Small intestine (tissue), 7 donors: Measurements from ENCODE around the gene ZP2. TPM values are rescaled to one million over a fixed set of nuclear protein-coding genes. Genes with fewer than 3 reads are reported as not detected.

Experiments used
- DNase-seq, 2 donors: peaks; one replicate each; pipeline versions ENCODE4 v3.0.0 to v3.0.0-alpha.2; 2013
- FAIRE-seq: peaks from 2 replicates; lab custom pipeline; 2012; peaks lifted over from hg19 to GRCh38; lab: Jason Lieb, UNC
- H3K27ac ChIP-seq, 3 donors: one replicate each; pipeline ENCODE4 v1.5.1; 2013; ENCODE audit warnings: low read length in 2 of 3, mild to moderate bottlenecking in 2 of 3, control low read depth in 1 of 3, inconsistent platforms in 1 of 3, low read depth in 1 of 3, moderate library complexity in 1 of 3
- H3K27me3 ChIP-seq, 3 donors: one replicate each; pipeline ENCODE4 v1.6.1; 2013; ENCODE audit warnings: low read length in 3 of 3, inconsistent platforms in 1 of 3; ENCODE audit not compliant: control insufficient read depth in 3 of 3, insufficient read depth in 3 of 3
- H3K36me3 ChIP-seq, 3 donors: one replicate each; pipeline ENCODE4 v1.6.1; 2013; ENCODE audit warnings: low read length in 3 of 3, inconsistent platforms in 1 of 3, low read depth in 1 of 3, mild to moderate bottlenecking in 1 of 3, moderate library complexity in 1 of 3; ENCODE audit not compliant: control insufficient read depth in 3 of 3, insufficient read depth in 2 of 3
- H3K4me1 ChIP-seq, 3 donors: one replicate each; pipeline ENCODE4 v1.6.1; 2013; ENCODE audit warnings: low read length in 2 of 3, inconsistent platforms in 1 of 3, low read depth in 1 of 3, mild to moderate bottlenecking in 1 of 3, moderate library complexity in 1 of 3; ENCODE audit not compliant: control insufficient read depth in 3 of 3, insufficient read depth in 2 of 3
- H3K4me3 ChIP-seq, 3 donors: one replicate each; pipeline ENCODE4 v1.5.1; 2013; ENCODE audit warnings: low read length in 3 of 3, control low read depth in 1 of 3, inconsistent platforms in 1 of 3, low read depth in 1 of 3, mild to moderate bottlenecking in 1 of 3, moderate library complexity in 1 of 3
- H3K9me3 ChIP-seq, 2 donors: one replicate each; pipeline ENCODE4 v1.6.1; 2013; ENCODE audit warnings: low read depth in 1 of 2, low read length in 1 of 2; ENCODE audit not compliant: control insufficient read depth in 2 of 2, insufficient read depth in 1 of 2
- WGBS, 3 donors: extraction: QIAGEN DNeasy Blood & Tissue Kit; methylation state at CpG; one replicate each; pipeline ENCODE4 v1.1.7; 2013; 5-methylcytosine and 5-hydroxymethylcytosine counted together
- polyA plus RNA-seq, 4 donors: library from polyadenylated mRNA; stranded (reverse) in 3 of 4; unstranded in 1 of 4; fragments of 200-250 nt in 3 of 4; fragments of 120-200 nt in 1 of 4; gene quantifications; one replicate each; pipeline versions ENCODE4 v1.2.1 to v1.2.3, GENCODE V29; 2013
- donor health status: healthy with polysubstance abuse.
- donor health status: control.
- donor health status: control.
- donor health status: Bipolar disorder and iron deficiency.
- donor health status: healthy.

ZP2 gene
- polyA plus RNA-seq, 4 donors: 0.01 to 1.1 (median 0.42) TPM

GRCh38 chr16:21239646-21240045, 28.3 kb upstream of the ZP2 start:
- Histone ChIP-seq H3K27ac (no peak overlapping the region), H3K27me3 (no peaks in the 10 kb centered on the region), H3K4me1 (peaks cover 0 to 8% (median 7%) of the 10 kb centered on the region in 3 donors), H3K36me3 (peaks cover 0 to 36% (median 2%) of the 10 kb centered on the region in 3 donors), H3K4me3 (no peak overlapping the region), H3K9me3 (no peaks in the 10 kb centered on the region)
- no peak for DNase-seq
- 38 to 59% (median 40%) methylated on average over 4 of the region's 4 CpGs for WGBS, 3 donors
- no peak for FAIRE-seq

GRCh38 chr16:21236831-21237230, 25.5 kb upstream of the ZP2 start:
- H3K27ac ChIP-seq: no peak overlapping the region
- no peak for FAIRE-seq
- no peak for DNase-seq
- peaks cover 0 to 17% (median 5%) of the 10 kb centered on the region in 3 donors for H3K4me1 ChIP-seq
- whole genome bisulfite sequencing, 3 donors: 70 to 79% (median 78%) methylated on average over 5 of the region's 5 CpGs
- no peaks in the 10 kb centered on the region for H3K27me3 ChIP-seq
- no peaks in the 10 kb centered on the region for H3K9me3 ChIP-seq
- H3K36me3 ChIP-seq: peaks cover 0 to 31% (median 0%) of the 10 kb centered on the region in 3 donors
- H3K4me3 ChIP-seq: peak overlapping the region in 1 of 3 donors; percentile 11

DNA sequence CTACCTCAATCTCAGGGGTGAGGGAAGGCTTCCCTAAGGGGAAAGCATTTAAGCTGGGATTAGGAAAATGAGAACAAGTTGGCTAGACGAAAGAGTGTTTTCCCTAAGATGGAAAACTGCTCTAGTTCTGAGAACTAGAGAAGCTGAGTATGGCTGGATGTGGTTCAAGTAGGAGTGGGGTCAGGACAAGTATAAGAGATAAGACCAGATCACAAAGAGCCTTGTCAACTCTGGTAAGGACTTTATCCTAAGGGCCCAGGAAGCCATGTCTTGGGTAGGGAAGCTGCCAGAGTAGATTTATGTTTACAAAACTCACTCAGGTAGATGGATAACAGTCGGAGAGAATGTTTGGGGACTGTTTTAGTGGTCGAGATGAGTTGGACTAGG, 23.8 kb upstream of the ZP2 start:
- no peaks in the 10 kb centered on the region for H3K9me3 ChIP-seq
- no peaks in the 10 kb centered on the region for H3K27me3 ChIP-seq
- H3K36me3 ChIP-seq: peaks cover 0 to 20% (median 0%) of the 10 kb centered on the region in 3 donors
- peak; percentile 60 to 81 for DNase-seq
- H3K27ac ChIP-seq: peak overlapping the region; percentile 15 to 92 (median 70)
- H3K4me3 ChIP-seq: peak overlapping the region; percentile 28 to 85 (median 63)
- FAIRE-seq: no peak
- peaks cover 0 to 28% (median 3%) of the 10 kb centered on the region in 3 donors for H3K4me1 ChIP-seq
- WGBS, 3 donors: 13 to 46% (median 35%) methylated on average over 3 of the region's 3 CpGs

GRCh38 chr16:21233521-21234150, 22.3 kb upstream of the ZP2 start, which contains the start of gene ANKS4B:
Gene ANKS4B, plus strand, starts transcription at chr16:21233699. Its CDS starts 39 bp downstream, at chr16:21233738.
- Histone ChIP-seq H3K27me3 (no peaks in the 10 kb centered on the region), H3K4me1 (peaks cover 0 to 30% (median 3%) of the 10 kb centered on the region in 3 donors), H3K9me3 (no peaks in the 10 kb centered on the region), H3K27ac (peak within 1 kb of the TSS; percentile 86 to 92 (median 92)), H3K4me3 (peak within 1 kb of the TSS; percentile 44 to 85 (median 63)), H3K36me3 (peaks cover 0 to 15% (median 0%) of the 10 kb centered on the region in 3 donors)
- peak; percentile 67 for FAIRE-seq
- WGBS, 3 donors: 15 to 64% (median 37%) methylated on average over 11 of the region's 11 CpGs
- peak; percentile 94 to 98 for DNase-seq

- no peak overlapping the region for H3K4me3 ChIP-seq
- peaks cover 0 to 35% (median 3%) of the 10 kb centered on the region in 3 donors for H3K4me1 ChIP-seq
- H3K9me3 ChIP-seq: no peaks in the 10 kb centered on the region
- WGBS, 3 donors: 87 to 94% (median 90%) methylated on average over 1 of the region's 1 CpG
- DNase-seq: no peak
- no peaks in the 10 kb centered on the region for H3K27me3 ChIP-seq
- peak overlapping the region in 2 of 3 donors; percentile 41 to 92 for H3K27ac ChIP-seq
- FAIRE-seq: no peak
- peaks cover 0 to 15% (median 0%) of the 10 kb centered on the region in 3 donors for H3K36me3 ChIP-seq
Observed at GRCh38 chr16:21233045-21233520, 21.7 kb upstream of the ZP2 start.

GRCh38 chr16:21228361-21228872, 17.0 kb upstream of the ZP2 start:
- H3K9me3 ChIP-seq: no peaks in the 10 kb centered on the region
- H3K4me1 ChIP-seq: peaks cover 0 to 34% (median 2%) of the 10 kb centered on the region in 3 donors
- no peak overlapping the region for H3K4me3 ChIP-seq
- H3K36me3 ChIP-seq: no peaks in the 10 kb centered on the region
- FAIRE-seq: no peak
- 69 to 92% (median 77%) methylated on average over 2 of the region's 2 CpGs for WGBS, 3 donors
- no peak overlapping the region for H3K27ac ChIP-seq
- no peak for DNase-seq
- H3K27me3 ChIP-seq: no peaks in the 10 kb centered on the region

GRCh38 chr16:21227866-21228265, 16.5 kb upstream of the ZP2 start:
- Histone ChIP-seq H3K9me3 (no peaks in the 10 kb centered on the region), H3K36me3 (no peaks in the 10 kb centered on the region), H3K27me3 (no peaks in the 10 kb centered on the region), H3K4me3 (no peak overlapping the region), H3K27ac (no peak overlapping the region), H3K4me1 (peaks cover 0 to 33% (median 2%) of the 10 kb centered on the region in 3 donors)
- DNase-seq (no peak), FAIRE-seq (no peak)

GRCh38 chr16:21226749-21227148, 15.4 kb upstream of the ZP2 start:
- Histone ChIP-seq H3K27ac (no peak overlapping the region), H3K4me1 (peaks cover 0 to 31% (median 2%) of the 10 kb centered on the region in 3 donors), H3K4me3 (no peak overlapping the region), H3K27me3 (no peaks in the 10 kb centered on the region), H3K36me3 (no peaks in the 10 kb centered on the region), H3K9me3 (no peaks in the 10 kb centered on the region)
- FAIRE-seq (no peak), DNase-seq (no peak)
